HepG2 (cell line): ENCODE results near the gene GNRH2. TPM values are rescaled to one million over a fixed set of nuclear protein-coding genes. Genes with fewer than 3 reads are reported as not detected.

Experiments
- ATAC-seq: fragments of 200-7000 bp; cut with Tn5 transposase; 3 replicates; pipeline ENCODE4 v1.9.1; 2020; ENCODE audit warnings: mild to moderate bottlenecking, moderate library complexity
- BruUV-seq: library from RNA; stranded (reverse); fragments of 400-500 nt; replicated peaks from 2 replicates; lab custom pipeline; 2021; lab: Mats Ljungman, UMichigan
- CTCF ChIA-PET: fragments of 300-600 bp; formaldehyde crosslinking; extraction: SDS; loops from one replicate; lab custom pipeline; 2021; ENCODE audit warnings: low total read pairs, inconsistent platforms, low intra/inter-chr PET ratio; lab: Yijun Ruan, JAX
- POLR2A ChIA-PET: fragments of 350-600 bp; sonication (Branson Sonifier 250); formaldehyde crosslinking; loops from one replicate; lab custom pipeline; 2020; ENCODE audit warnings: antibody characterized with exemption, inconsistent platforms; lab: Yijun Ruan, JAX
- DNase-seq: peaks from one replicate; pipeline ENCODE4 v3.0.0-alpha.2; 2015; ENCODE audit warnings: low spot score
- FAIRE-seq: peaks from 3 replicates; lab custom pipeline; 2011; peaks lifted over from hg19 to GRCh38; lab: Jason Lieb, UNC
- H2AFZ ChIP-seq: one replicate; pipeline ENCODE4 v1.6.1; 2011; ENCODE audit warnings: low read length, inconsistent platforms
- H3K27ac ChIP-seq: fragments of 300-600 bp; 3 replicates; pipeline ENCODE4 v1.8.0; 2011; ENCODE audit warnings: mixed run types, mild to moderate bottlenecking, mixed read lengths, low read length, inconsistent platforms; ENCODE audit not compliant: insufficient read depth; ENCODE audit errors: extremely low read length
- H3K27me3 ChIP-seq, 2 experiments: fragments of 200-600 bp in 1 of 2; 2 replicates in 1 of 2; 3 replicates in 1 of 2; pipeline versions ENCODE4 v1.6.0 to v1.8.0; 2011; ENCODE audit warnings: low read length in 2 of 2, mild to moderate bottlenecking in 2 of 2, moderate library complexity in 2 of 2, inconsistent platforms in 1 of 2; ENCODE audit not compliant: insufficient read depth in 2 of 2, control insufficient read depth in 1 of 2
- H3K36me3 ChIP-seq, 2 experiments: fragments of 200-600 bp in 1 of 2; replicated peaks in 1 of 2; 2 replicates in 1 of 2; 3 replicates in 1 of 2; pipeline versions ENCODE4 v1.5.1 to v1.8.0; 2011; ENCODE audit warnings: low read length in 2 of 2, inconsistent platforms in 1 of 2; ENCODE audit not compliant: insufficient read depth in 2 of 2, control insufficient read depth in 1 of 2
- H3K4me1 ChIP-seq: 2 replicates; pipeline ENCODE4 v1.5.1; 2012; ENCODE audit warnings: low read length, inconsistent platforms; ENCODE audit not compliant: insufficient read depth
- H3K4me2 ChIP-seq: 2 replicates; pipeline ENCODE4 v1.6.0; 2011; ENCODE audit warnings: low read depth, low read length, inconsistent platforms
- H3K4me3 ChIP-seq, 3 experiments: fragments of 200-600 bp in 1 of 3; sonication (generic), shearing (Covaris generic) in 1 of 3; replicated peaks in 1 of 3; 2 replicates each; pipeline ENCODE4 v1.5.1; 2011 to 2016; ENCODE audit warnings: low read length in 3 of 3, inconsistent platforms in 2 of 3, low read depth in 2 of 3, mild to moderate bottlenecking in 2 of 3, control low read depth in 1 of 3, mixed read lengths in 1 of 3; ENCODE audit not compliant: insufficient read depth in 1 of 3
- H3K79me2 ChIP-seq: one replicate; pipeline ENCODE4 v1.6.1; 2011; ENCODE audit warnings: low read length, inconsistent platforms; ENCODE audit not compliant: insufficient read depth
- H3K9ac ChIP-seq: 2 replicates; pipeline ENCODE4 v1.6.0; 2011; ENCODE audit warnings: mild to moderate bottlenecking, low read depth, low read length, inconsistent platforms; ENCODE audit not compliant: insufficient read depth
- H3K9me3 ChIP-seq: 2 replicates; pipeline ENCODE4 v1.5.1; 2012; ENCODE audit warnings: mild to moderate bottlenecking, low read length
- H4K20me1 ChIP-seq: 2 replicates; pipeline ENCODE4 v1.6.0; 2011; ENCODE audit warnings: inconsistent platforms, mild to moderate bottlenecking, low read length, moderate library complexity; ENCODE audit not compliant: insufficient read depth
- CAMTA2 ChIP-seq: sonication (generic); formaldehyde crosslinking; IDR thresholded peaks from 2 replicates; pipeline ENCODE4 v1.4.0; 2020; ENCODE audit warnings: mild to moderate bottlenecking, missing genetic modification reagents, borderline replicate concordance
- ELF3 ChIP-seq: IDR thresholded peaks from 2 replicates; pipeline ENCODE4 v1.6.1; 2016; ENCODE audit warnings: missing genetic modification reagents, missing compliant biosample characterization
- FOSL2 ChIP-seq: sonication (generic); formaldehyde crosslinking; IDR thresholded peaks from 2 replicates; pipeline ENCODE4 v1.4.0; 2020; ENCODE audit warnings: missing genetic modification reagents
- KDM6A ChIP-seq: IDR thresholded peaks from 2 replicates; pipeline ENCODE4 v1.6.1; 2016; ENCODE audit warnings: low read depth
- MAZ ChIP-seq, 2 experiments: sonication (generic) in 1 of 2; formaldehyde crosslinking in 1 of 2; IDR thresholded peaks; 2 replicates each; pipeline versions ENCODE4 v1.5.0 to v1.6.1; 2012 to 2020; ENCODE audit warnings: low read depth in 2 of 2, mild to moderate bottlenecking in 2 of 2, borderline replicate concordance in 1 of 2, improper control_type of control experiment in 1 of 2, low read length in 1 of 2, missing genetic modification reagents in 1 of 2, moderate library complexity in 1 of 2
- MTA1 ChIP-seq: sonication (generic); formaldehyde crosslinking; IDR thresholded peaks from 2 replicates; pipeline ENCODE4 v1.4.0; 2020; ENCODE audit warnings: missing genetic modification reagents, mild to moderate bottlenecking, borderline replicate concordance
- NKX3-1 ChIP-seq: sonication (generic); formaldehyde crosslinking; IDR thresholded peaks from 2 replicates; pipeline ENCODE4 v1.5.0; 2020; ENCODE audit warnings: missing genetic modification reagents
- POLR2AphosphoS2 ChIP-seq: IDR thresholded peaks from 2 replicates; pipeline ENCODE4 v1.6.1; 2011; ENCODE audit warnings: low read depth, low read length, improper control_type of control experiment
- SP2 ChIP-seq: sonication (generic); formaldehyde crosslinking; IDR thresholded peaks from 2 replicates; pipeline ENCODE4 v1.5.1; 2020; ENCODE audit warnings: mild to moderate bottlenecking, missing genetic modification reagents
- SP5 ChIP-seq: IDR thresholded peaks from 2 replicates; pipeline ENCODE4 v1.6.1; 2016; ENCODE audit warnings: low read depth, borderline replicate concordance
- STAT5B ChIP-seq: sonication (generic); formaldehyde crosslinking; IDR thresholded peaks from 2 replicates; pipeline ENCODE4 v1.4.0; 2020; ENCODE audit warnings: missing genetic modification reagents
- TCF12 ChIP-seq, 2 experiments: fragments of 450-650 bp in 1 of 2; sonication (generic) in 1 of 2; formaldehyde crosslinking in 1 of 2; IDR thresholded peaks; 2 replicates each; pipeline versions ENCODE4 v1.6.1 to v1.8.0; 2017 to 2022; ENCODE audit warnings: antibody characterized with exemption in 1 of 2, mild to moderate bottlenecking in 1 of 2, missing genetic modification reagents in 1 of 2, moderate library complexity in 1 of 2
- TRIM24 ChIP-seq: sonication (generic); formaldehyde crosslinking; IDR thresholded peaks from 2 replicates; pipeline ENCODE4 v1.8.0; 2022; ENCODE audit warnings: mild to moderate bottlenecking, missing genetic modification reagents
- ZNF138 ChIP-seq: sonication (generic); formaldehyde crosslinking; IDR thresholded peaks from 2 replicates; pipeline ENCODE4 v1.5.0; 2020; ENCODE audit warnings: mild to moderate bottlenecking, low read depth, missing genetic modification reagents
- ZNF225 ChIP-seq: sonication (generic); formaldehyde crosslinking; IDR thresholded peaks from 2 replicates; pipeline ENCODE4 v1.4.0; 2020; ENCODE audit warnings: mild to moderate bottlenecking, missing genetic modification reagents
- ZNF230 ChIP-seq: sonication (generic); formaldehyde crosslinking; IDR thresholded peaks from 2 replicates; pipeline ENCODE4 v1.4.0; 2020; ENCODE audit warnings: mild to moderate bottlenecking, missing genetic modification reagents
- ZNF501 ChIP-seq: sonication (generic); formaldehyde crosslinking; IDR thresholded peaks from 2 replicates; pipeline ENCODE4 v1.5.1; 2020; ENCODE audit warnings: mild to moderate bottlenecking, moderate library complexity, missing genetic modification reagents
- ZNF674 ChIP-seq: sonication (generic); formaldehyde crosslinking; IDR thresholded peaks from 2 replicates; pipeline ENCODE4 v1.5.0; 2020; ENCODE audit warnings: low read depth, mild to moderate bottlenecking, missing genetic modification reagents
- ZNF839 ChIP-seq: sonication (generic); formaldehyde crosslinking; IDR thresholded peaks from 2 replicates; pipeline ENCODE4 v1.4.0; 2020; ENCODE audit warnings: missing genetic modification reagents, mild to moderate bottlenecking, borderline replicate concordance
- WGBS: methylation state at CpG from one replicate; pipeline ENCODE4 v1.1.6; 2017; ENCODE audit warnings: low lambda C conversion rate; 5-methylcytosine and 5-hydroxymethylcytosine counted together
- in situ Hi-C: cut with HindIII; loops from 2 replicates; pipeline ENCODE4 v1.10.0; 2017; ENCODE audit warnings: low pct_unique_long_range_greater_than_20kb; ENCODE audit not compliant: extremely low pct_ligation_motif_present
- intact Hi-C: fragments of 100-400 bp; cut with micrococcal nuclease; formaldehyde crosslinking; loops from one replicate; pipeline ENCODE4 v1.10.0; 2022; ENCODE audit not compliant: unreplicated experiment
- polyA plus RNA-seq, 8 experiments: library from polyadenylated mRNA; depleted of rRNA in 3 of 8; stranded (reverse) in 7 of 8; unstranded in 1 of 8; fragments of >200 nt; fragmentation: Illumina TruSeq in 4 of 8; extraction: Trizol in 4 of 8; gene quantifications; 2 replicates each; pipeline versions ENCODE4 v1.2.1 to v1.2.3, GENCODE V29; 2011 to 2016; ENCODE audit warnings: low read depth in 4 of 8, missing spikeins in 1 of 8, mixed read lengths in 1 of 8; ENCODE audit not compliant: insufficient read depth in 1 of 8
- total RNA-seq, 5 experiments: library from RNA; depleted of rRNA; stranded (reverse); fragments of >200 nt; fragmentation: Illumina TruSeq; extraction: Trizol; gene quantifications; 2 replicates each; pipeline ENCODE4 v1.2.3, GENCODE V29; 2016; ENCODE audit warnings: low read depth in 1 of 5
- TF ChIP-seq, protein P1 (sequence below): sonication (generic); formaldehyde crosslinking; IDR thresholded peaks from 2 replicates; pipeline ENCODE4 v1.5.1; 2020; ENCODE audit warnings: mild to moderate bottlenecking, missing genetic modification reagents, moderate library complexity

The GNRH2 gene
- total and polyA plus RNA-seq, 2 of the 13 experiments (the other 11 are each of a cell fraction or from before 2014, with no cell fraction given), result 0.28 TPM; not detected in 1

GRCh38 chr20:3067139-3068014 is 24.0 kb downstream of the GNRH2 start:
- H3K4me2 ChIP-seq, result peak overlapping the region; percentile 60
- no TSS peak for BruUV-seq
- TF ChIP-seq POLR2AphosphoS2, result no peak
- TF ChIP-seq ZNF138 (CRISPR knock-in tag), result no peak
- TF ChIP-seq ZNF501 (CRISPR knock-in tag), result no peak
- no peak for TF ChIP-seq ZNF674 (CRISPR knock-in tag)
- TF ChIP-seq MAZ (IDR thresholded peaks at IDR 0.05; ENCODE audit: borderline replicate concordance, low read depth, low read length), result no peak
- TF ChIP-seq MAZ (CRISPR knock-in tag; IDR thresholded peaks at IDR 0.05; ENCODE audit: low read depth), result no peak
- no peak for TF ChIP-seq SP2 (CRISPR knock-in tag)
- peak; percentile 17; the same call in 1 of the 2 replicates for TF ChIP-seq FOSL2 (CRISPR knock-in tag)
- no peak for TF ChIP-seq SP5 (CRISPR knock-in tag)
- TF ChIP-seq, protein P1, sequence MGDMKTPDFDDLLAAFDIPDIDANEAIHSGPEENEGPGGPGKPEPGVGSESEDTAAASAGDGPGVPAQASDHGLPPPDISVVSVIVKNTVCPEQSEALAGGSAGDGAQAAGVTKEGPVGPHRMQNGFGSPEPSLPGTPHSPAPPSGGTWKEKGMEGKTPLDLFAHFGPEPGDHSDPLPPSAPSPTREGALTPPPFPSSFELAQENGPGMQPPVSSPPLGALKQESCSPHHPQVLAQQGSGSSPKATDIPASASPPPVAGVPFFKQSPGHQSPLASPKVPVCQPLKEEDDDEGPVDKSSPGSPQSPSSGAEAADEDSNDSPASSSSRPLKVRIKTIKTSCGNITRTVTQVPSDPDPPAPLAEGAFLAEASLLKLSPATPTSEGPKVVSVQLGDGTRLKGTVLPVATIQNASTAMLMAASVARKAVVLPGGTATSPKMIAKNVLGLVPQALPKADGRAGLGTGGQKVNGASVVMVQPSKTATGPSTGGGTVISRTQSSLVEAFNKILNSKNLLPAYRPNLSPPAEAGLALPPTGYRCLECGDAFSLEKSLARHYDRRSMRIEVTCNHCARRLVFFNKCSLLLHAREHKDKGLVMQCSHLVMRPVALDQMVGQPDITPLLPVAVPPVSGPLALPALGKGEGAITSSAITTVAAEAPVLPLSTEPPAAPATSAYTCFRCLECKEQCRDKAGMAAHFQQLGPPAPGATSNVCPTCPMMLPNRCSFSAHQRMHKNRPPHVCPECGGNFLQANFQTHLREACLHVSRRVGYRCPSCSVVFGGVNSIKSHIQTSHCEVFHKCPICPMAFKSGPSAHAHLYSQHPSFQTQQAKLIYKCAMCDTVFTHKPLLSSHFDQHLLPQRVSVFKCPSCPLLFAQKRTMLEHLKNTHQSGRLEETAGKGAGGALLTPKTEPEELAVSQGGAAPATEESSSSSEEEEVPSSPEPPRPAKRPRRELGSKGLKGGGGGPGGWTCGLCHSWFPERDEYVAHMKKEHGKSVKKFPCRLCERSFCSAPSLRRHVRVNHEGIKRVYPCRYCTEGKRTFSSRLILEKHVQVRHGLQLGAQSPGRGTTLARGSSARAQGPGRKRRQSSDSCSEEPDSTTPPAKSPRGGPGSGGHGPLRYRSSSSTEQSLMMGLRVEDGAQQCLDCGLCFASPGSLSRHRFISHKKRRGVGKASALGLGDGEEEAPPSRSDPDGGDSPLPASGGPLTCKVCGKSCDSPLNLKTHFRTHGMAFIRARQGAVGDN, result 0 out of 2 replicates have a peak, but pooled peaks have one; percentile 25
- TF ChIP-seq NKX3-1, result no peak
- TF ChIP-seq ELF3, result no peak
- TF ChIP-seq TCF12 (IDR thresholded peaks at IDR 0.05), result no peak
- no peak for TF ChIP-seq TCF12 (CRISPR knock-in tag; IDR thresholded peaks at IDR 0.05)
- TF ChIP-seq ZNF225, result no peak
- no peak for TF ChIP-seq ZNF839
- TF ChIP-seq TRIM24 (CRISPR knock-in tag), result no peak
- TF ChIP-seq MTA1, result no peak; the same call in 1 of the 2 replicates
- no peak for TF ChIP-seq STAT5B (CRISPR knock-in tag)
- no peak for TF ChIP-seq CAMTA2 (CRISPR knock-in tag)
- TF ChIP-seq ZNF230 (CRISPR knock-in tag), result no peak
- no peak for TF ChIP-seq KDM6A (CRISPR knock-in tag)

More at GRCh38 chr20:3067139-3068014, 24.0 kb downstream of the GNRH2 start:
- H3K27me3 ChIP-seq, result peaks cover 4 to 23% of the 10 kb centered on the region in 2 experiments; a peak in 4 of 5 replicates
- intact Hi-C loops (no loop called here), in situ Hi-C loops (no loop called here)
- no peaks in the 10 kb centered on the region for H3K9me3 ChIP-seq
- ChIA-PET POLR2A (interaction anchor here (1.1 kb wide), 1 partner anchor 54 kb away, joined by 3 read pairs; no protein-coding TSS in a partner anchor), CTCF (no interaction called here)
- H3K9ac ChIP-seq, result no peak overlapping the region
- H4K20me1 ChIP-seq, result no peaks in the 10 kb centered on the region
- H2AFZ ChIP-seq, result no peak overlapping the region
- no peaks in the 10 kb centered on the region for H3K79me2 ChIP-seq
- ATAC-seq (no peak), FAIRE-seq (no peak), DNase-seq (no peak)
- no peaks in the 10 kb centered on the region for H3K36me3 ChIP-seq
- H3K4me1 ChIP-seq, result peaks cover 67% of the 10 kb centered on the region
- H3K27ac ChIP-seq, result no peak overlapping the region
- H3K4me3 ChIP-seq, result peak overlapping the region in 1 of 3 experiments; percentile 12; a peak in 1 of 6 replicates
- WGBS, result 8% methylated on average over 23 of the region's 23 CpGs
